Panc1 (cell line): ENCODE results near the gene FOXP4. TPM values are rescaled to one million over a fixed set of nuclear protein-coding genes. Genes with fewer than 3 reads are reported as not detected.

Experiments used
- ATAC-seq: fragments of 200-7000 bp; cut with Tn5 transposase; 2 replicates; pipeline ENCODE4 v1.9.1; 2020; ENCODE audit warnings: mild to moderate bottlenecking, moderate library complexity
- BruUV-seq: library from RNA; stranded (reverse); fragments of 400-500 nt; replicated peaks from 2 replicates; lab custom pipeline; 2021; lab: Mats Ljungman, UMichigan
- CTCF ChIA-PET: fragments of 300-600 bp; sonication (Branson Sonifier 250); formaldehyde crosslinking; loops from one replicate; lab custom pipeline; 2022; ENCODE audit warnings: antibody characterized with exemption; lab: Charles Lee
- POLR2A ChIA-PET: fragments of 300-600 bp; sonication (Branson Sonifier 250); formaldehyde crosslinking; loops from one replicate; lab custom pipeline; 2022; ENCODE audit warnings: antibody characterized with exemption; lab: Charles Lee
- DNase-seq: peaks from one replicate; pipeline ENCODE4 v3.0.0-alpha.2; 2010; ENCODE audit warnings: low read depth, low spot score
- H3K27ac ChIP-seq: 2 replicates; pipeline ENCODE4 v1.5.1; 2011; ENCODE audit warnings: mild to moderate bottlenecking, low read length, inconsistent platforms
- H3K27me3 ChIP-seq: fragments of 200-500 bp; sonication (Bioruptor generic); 2 replicates; pipeline ENCODE4 v1.6.0; 2014; ENCODE audit warnings: low read length, inconsistent platforms; ENCODE audit not compliant: control insufficient read depth, insufficient read depth
- H3K36me3 ChIP-seq: fragments of 200-500 bp; sonication (Bioruptor generic); 2 replicates; pipeline ENCODE4 v1.5.1; 2014; ENCODE audit warnings: inconsistent platforms, mild to moderate bottlenecking, low read length, moderate library complexity; ENCODE audit not compliant: control insufficient read depth, insufficient read depth
- H3K4me1 ChIP-seq: 2 replicates; pipeline ENCODE4 v1.5.1; 2011; ENCODE audit warnings: inconsistent platforms, mild to moderate bottlenecking, low read length, moderate library complexity; ENCODE audit not compliant: control insufficient read depth, insufficient read depth
- H3K4me3 ChIP-seq, 2 experiments: 2 replicates each; pipeline ENCODE4 v1.5.1; 2011 to 2012; ENCODE audit warnings: low read depth in 2 of 2, low read length in 2 of 2, mild to moderate bottlenecking in 2 of 2, inconsistent platforms in 1 of 2, moderate library complexity in 1 of 2
- H3K9me3 ChIP-seq: fragments of 200-500 bp; sonication (Bioruptor generic); 2 replicates; pipeline ENCODE4 v1.5.1; 2014; ENCODE audit warnings: low read depth, mild to moderate bottlenecking, inconsistent platforms, low read length, moderate library complexity; ENCODE audit not compliant: control insufficient read depth, insufficient read depth
- POLR2AphosphoS5 ChIP-seq: IDR thresholded peaks from 2 replicates; pipeline ENCODE4 v1.6.1; 2012; ENCODE audit warnings: mild to moderate bottlenecking, low read depth, low read length, moderate library complexity
- SIN3A ChIP-seq: IDR thresholded peaks from 2 replicates; pipeline ENCODE4 v1.6.1; 2012; ENCODE audit warnings: low read depth, mild to moderate bottlenecking, low read length, moderate library complexity, borderline replicate concordance; ENCODE audit not compliant: insufficient read depth
- TCF7L2 ChIP-seq: IDR thresholded peaks from 2 replicates; pipeline ENCODE4 v1.6.1; 2011; ENCODE audit warnings: mild to moderate bottlenecking, low read depth, low read length, inconsistent platforms
- in situ Hi-C: cut with HindIII; loops from 2 replicates; pipeline ENCODE4 v1.10.0; 2016; ENCODE audit warnings: low sequenced_read_pairs, low pct_unique_long_range_greater_than_20kb
- intact Hi-C: fragments of 100-400 bp; cut with micrococcal nuclease; formaldehyde crosslinking; loops from one replicate; pipeline ENCODE4 v1.10.0; 2022; ENCODE audit not compliant: unreplicated experiment
- total RNA-seq: library from RNA; stranded (reverse); gene quantifications from one replicate; pipeline ENCODE4 v1.2.1, GENCODE V29; 2021; ENCODE audit not compliant: unreplicated experiment
- TF ChIP-seq, protein P1 (sequence below), 2 experiments: IDR thresholded peaks; 2 replicates each; pipeline ENCODE4 v1.6.1; 2011 to 2012; ENCODE audit warnings: low read depth in 2 of 2, control low read depth in 1 of 2, low read length in 1 of 2, mild to moderate bottlenecking in 1 of 2, moderate library complexity in 1 of 2; ENCODE audit not compliant: insufficient read depth in 1 of 2
- TF ChIP-seq, protein P2 (sequence below): fragments of 450-650 bp; IDR thresholded peaks from 2 replicates; pipeline ENCODE4 v1.5.1; 2017; ENCODE audit warnings: mild to moderate bottlenecking

The FOXP4 gene
- total RNA-seq, 1 experiment from 2014 or later = 30.4 TPM

DNA sequence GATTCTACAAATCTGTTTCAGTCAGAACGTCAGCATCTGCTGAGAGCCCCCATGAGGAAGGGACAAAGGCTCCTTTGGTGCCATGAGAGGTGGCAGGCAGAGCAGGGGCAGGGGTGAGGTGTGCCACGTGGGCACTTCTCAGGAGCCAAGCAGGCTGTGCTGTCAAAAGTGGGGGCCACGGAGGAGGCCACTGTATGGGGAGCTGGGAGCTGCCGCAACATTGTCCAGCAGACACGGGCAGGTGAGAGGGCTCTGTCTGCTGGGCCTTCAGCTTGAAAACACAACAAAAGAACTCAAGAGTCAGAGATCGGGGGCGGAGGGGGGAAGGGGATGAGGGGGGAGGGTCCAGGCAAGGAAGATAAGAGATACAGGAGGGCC is 21.6 kb upstream of the FOXP4 start:
- H3K27ac ChIP-seq = no peak overlapping the region
- ChIA-PET POLR2A (no interaction called here), CTCF (no interaction called here)
- intact Hi-C loops (no loop called here), in situ Hi-C loops (no loop called here)
- no peaks in the 10 kb centered on the region for H3K4me1 ChIP-seq
- H3K9me3 ChIP-seq = no peaks in the 10 kb centered on the region
- DNase-seq (no peak), ATAC-seq (no peak)
- H3K27me3 ChIP-seq = no peaks in the 10 kb centered on the region; the same call in 1 of the 2 replicates
- TF ChIP-seq SIN3A = no peak
- TF ChIP-seq, protein P1, sequence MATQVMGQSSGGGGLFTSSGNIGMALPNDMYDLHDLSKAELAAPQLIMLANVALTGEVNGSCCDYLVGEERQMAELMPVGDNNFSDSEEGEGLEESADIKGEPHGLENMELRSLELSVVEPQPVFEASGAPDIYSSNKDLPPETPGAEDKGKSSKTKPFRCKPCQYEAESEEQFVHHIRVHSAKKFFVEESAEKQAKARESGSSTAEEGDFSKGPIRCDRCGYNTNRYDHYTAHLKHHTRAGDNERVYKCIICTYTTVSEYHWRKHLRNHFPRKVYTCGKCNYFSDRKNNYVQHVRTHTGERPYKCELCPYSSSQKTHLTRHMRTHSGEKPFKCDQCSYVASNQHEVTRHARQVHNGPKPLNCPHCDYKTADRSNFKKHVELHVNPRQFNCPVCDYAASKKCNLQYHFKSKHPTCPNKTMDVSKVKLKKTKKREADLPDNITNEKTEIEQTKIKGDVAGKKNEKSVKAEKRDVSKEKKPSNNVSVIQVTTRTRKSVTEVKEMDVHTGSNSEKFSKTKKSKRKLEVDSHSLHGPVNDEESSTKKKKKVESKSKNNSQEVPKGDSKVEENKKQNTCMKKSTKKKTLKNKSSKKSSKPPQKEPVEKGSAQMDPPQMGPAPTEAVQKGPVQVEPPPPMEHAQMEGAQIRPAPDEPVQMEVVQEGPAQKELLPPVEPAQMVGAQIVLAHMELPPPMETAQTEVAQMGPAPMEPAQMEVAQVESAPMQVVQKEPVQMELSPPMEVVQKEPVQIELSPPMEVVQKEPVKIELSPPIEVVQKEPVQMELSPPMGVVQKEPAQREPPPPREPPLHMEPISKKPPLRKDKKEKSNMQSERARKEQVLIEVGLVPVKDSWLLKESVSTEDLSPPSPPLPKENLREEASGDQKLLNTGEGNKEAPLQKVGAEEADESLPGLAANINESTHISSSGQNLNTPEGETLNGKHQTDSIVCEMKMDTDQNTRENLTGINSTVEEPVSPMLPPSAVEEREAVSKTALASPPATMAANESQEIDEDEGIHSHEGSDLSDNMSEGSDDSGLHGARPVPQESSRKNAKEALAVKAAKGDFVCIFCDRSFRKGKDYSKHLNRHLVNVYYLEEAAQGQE (IDR thresholded peaks at IDR 0.05; ENCODE audit: insufficient read depth in 1 of 2, low read depth in 2 of 2, low read length in 1 of 2) = no peak
- TF ChIP-seq POLR2AphosphoS5 = no peak
- TF ChIP-seq, protein P2, sequence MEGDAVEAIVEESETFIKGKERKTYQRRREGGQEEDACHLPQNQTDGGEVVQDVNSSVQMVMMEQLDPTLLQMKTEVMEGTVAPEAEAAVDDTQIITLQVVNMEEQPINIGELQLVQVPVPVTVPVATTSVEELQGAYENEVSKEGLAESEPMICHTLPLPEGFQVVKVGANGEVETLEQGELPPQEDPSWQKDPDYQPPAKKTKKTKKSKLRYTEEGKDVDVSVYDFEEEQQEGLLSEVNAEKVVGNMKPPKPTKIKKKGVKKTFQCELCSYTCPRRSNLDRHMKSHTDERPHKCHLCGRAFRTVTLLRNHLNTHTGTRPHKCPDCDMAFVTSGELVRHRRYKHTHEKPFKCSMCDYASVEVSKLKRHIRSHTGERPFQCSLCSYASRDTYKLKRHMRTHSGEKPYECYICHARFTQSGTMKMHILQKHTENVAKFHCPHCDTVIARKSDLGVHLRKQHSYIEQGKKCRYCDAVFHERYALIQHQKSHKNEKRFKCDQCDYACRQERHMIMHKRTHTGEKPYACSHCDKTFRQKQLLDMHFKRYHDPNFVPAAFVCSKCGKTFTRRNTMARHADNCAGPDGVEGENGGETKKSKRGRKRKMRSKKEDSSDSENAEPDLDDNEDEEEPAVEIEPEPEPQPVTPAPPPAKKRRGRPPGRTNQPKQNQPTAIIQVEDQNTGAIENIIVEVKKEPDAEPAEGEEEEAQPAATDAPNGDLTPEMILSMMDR = no peak
- no peak for TF ChIP-seq TCF7L2
- BruUV-seq = no TSS peak
- H3K4me3 ChIP-seq = no peak overlapping the region
- no peaks in the 10 kb centered on the region for H3K36me3 ChIP-seq

DNA sequence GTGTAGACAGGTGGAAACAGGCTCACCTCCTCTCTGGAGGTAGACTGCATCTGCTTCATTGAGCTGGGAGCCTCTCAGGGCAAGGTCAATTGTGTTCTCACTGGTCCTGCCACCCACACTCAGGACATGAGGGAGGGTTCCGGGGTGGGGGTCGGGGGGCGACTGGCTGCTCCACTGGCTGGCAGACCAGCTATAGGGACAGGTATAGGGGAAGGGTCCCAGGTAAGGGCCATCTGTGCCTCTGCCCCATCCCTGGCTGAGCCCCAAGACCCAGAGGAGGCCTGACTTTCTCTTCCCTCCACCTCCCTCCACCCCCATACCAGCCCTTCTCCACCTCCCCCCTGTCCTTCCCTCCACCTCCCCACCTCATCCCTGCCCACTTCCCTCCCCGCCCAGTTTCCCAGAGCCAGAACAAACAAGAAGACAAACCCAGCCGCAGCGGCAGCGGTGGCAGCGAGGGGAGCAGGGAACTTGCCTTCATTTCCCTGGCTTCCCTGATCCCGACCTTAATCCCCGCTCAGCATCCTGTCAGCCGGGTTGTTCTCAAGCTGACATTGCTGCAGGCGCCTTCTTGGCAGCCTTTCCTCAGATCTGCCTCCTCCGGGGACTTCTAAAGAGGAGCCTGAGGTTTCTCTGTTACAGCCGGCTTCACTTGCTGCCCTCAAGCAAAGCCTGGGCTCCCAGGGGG is 18.3 kb upstream of the FOXP4 start:
- ATAC-seq (no peak), DNase-seq (no peak)
- Histone ChIP-seq H3K4me1 (no peaks in the 10 kb centered on the region), H3K27me3 (no peaks in the 10 kb centered on the region; the same call in 1 of the 2 replicates), H3K36me3 (no peaks in the 10 kb centered on the region), H3K4me3 (no peak overlapping the region), H3K9me3 (no peaks in the 10 kb centered on the region), H3K27ac (no peak overlapping the region)
- ChIA-PET CTCF (no interaction called here), POLR2A (no interaction called here)
- no TSS peak for BruUV-seq
- intact Hi-C loops = no loop called here
- in situ Hi-C loops = no loop called here
- TF ChIP-seq, protein P1 (IDR thresholded peaks at IDR 0.05; ENCODE audit: insufficient read depth in 1 of 2, low read depth in 2 of 2, low read length in 1 of 2) = no peak
- TF ChIP-seq POLR2AphosphoS5 (no peak), SIN3A (no peak), TCF7L2 (no peak)
- TF ChIP-seq, protein P2 = no peak
